GM18861 (cell line): ENCODE results near the gene PLA2G12B.
"Not testable (repeated sequence)": the region's sequence is repeated elsewhere in the genome, so short reads cannot be mapped to it uniquely, and the experiment has no call there.

Experiments
- ATAC-seq: cut with Tn5 transposase; IDR thresholded peaks from one replicate; pipeline ENCODE4 v1.9.1; 2021; ENCODE audit not compliant: unreplicated experiment

PLA2G12B gene

GRCh38 chr10:72954596-72955554 is at the start of gene PLA2G12B:
Gene PLA2G12B, minus strand, starts transcription at chr10:72954806. Its CDS starts 121 bp downstream, at chr10:72954685.
- ATAC-seq: no peak

GRCh38 chr10:73003822-73004221 is 49.2 kb upstream of the PLA2G12B start:
- ATAC-seq: no peak

GRCh38 chr10:73000973-73001372 is 46.4 kb upstream of the PLA2G12B start:
- no peak for ATAC-seq

GRCh38 chr10:72997099-72997498 is 42.5 kb upstream of the PLA2G12B start:
- no peak for ATAC-seq

- not testable (repeated sequence) for ATAC-seq
Measured at GRCh38 chr10:72995459-72995858, 40.9 kb upstream of the PLA2G12B start.

- ATAC-seq: not testable (repeated sequence)
Measured at GRCh38 chr10:72989771-72990170, 35.2 kb upstream of the PLA2G12B start.

GRCh38 chr10:72984618-72985017 is 30.0 kb upstream of the PLA2G12B start:
- not testable (repeated sequence) for ATAC-seq

- no peak for ATAC-seq
Measured at GRCh38 chr10:72981882-72982529, 27.4 kb upstream of the PLA2G12B start.

- ATAC-seq: no peak
Measured at GRCh38 chr10:72981028-72981881, 26.6 kb upstream of the PLA2G12B start.

- no peak for ATAC-seq
Measured at GRCh38 chr10:72980348-72980747, 25.7 kb upstream of the PLA2G12B start.

- ATAC-seq: no peak
Measured at GRCh38 chr10:72979709-72980108, 25.1 kb upstream of the PLA2G12B start.

- no peak for ATAC-seq
Measured at GRCh38 chr10:72976886-72977285, 22.3 kb upstream of the PLA2G12B start.

GRCh38 chr10:72956001-72956400 is 1.4 kb upstream of the PLA2G12B start:
- no peak for ATAC-seq

- no peak for ATAC-seq
Measured at GRCh38 chr10:72954230-72954595, 393 bp downstream of the PLA2G12B start.

- ATAC-seq: no peak
Measured at GRCh38 chr10:72953687-72954086, 919 bp downstream of the PLA2G12B start.

GRCh38 chr10:72952642-72953158 is 1.9 kb downstream of the PLA2G12B start:
- no peak for ATAC-seq

GRCh38 chr10:72952189-72952588 is 2.4 kb downstream of the PLA2G12B start:
- no peak for ATAC-seq

- ATAC-seq: no peak
Measured at GRCh38 chr10:72951760-72952159, 2.8 kb downstream of the PLA2G12B start.

GRCh38 chr10:72948762-72949161 is 5.8 kb downstream of the PLA2G12B start:
- ATAC-seq: no peak

GRCh38 chr10:72946963-72947362 is 7.6 kb downstream of the PLA2G12B start:
- no peak for ATAC-seq
